ENCODE data around the gene PROCR. TPM values are rescaled to one million over a fixed set of nuclear protein-coding genes. Genes with fewer than 3 reads are reported as not detected.

PROCR gene
- total and polyA plus RNA-seq, 10 of the 15 experiments (the other 5 are each of a cell fraction or from before 2014, with no cell fraction given): 0.12 to 0.78 (median 0.35) TPM; not detected in 2

DNA sequence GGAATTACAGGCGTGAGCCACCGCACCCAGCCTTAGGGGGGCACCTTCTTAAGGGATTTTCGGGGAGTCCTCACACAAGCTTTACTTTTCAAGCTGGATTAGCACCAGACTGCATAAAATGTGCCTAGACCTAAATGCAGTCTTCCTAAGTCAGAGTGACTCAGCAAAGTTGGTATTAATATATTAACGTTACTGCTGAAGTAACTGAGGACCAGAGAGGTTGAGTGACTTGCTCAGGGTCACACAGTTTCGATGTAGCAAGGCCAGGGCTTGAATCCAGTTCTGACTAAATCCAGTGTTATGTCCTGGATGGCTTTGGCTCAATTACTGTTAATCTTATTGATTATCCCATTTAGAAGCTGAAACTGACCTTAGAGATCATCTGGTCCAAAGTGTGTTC, 38.1 kb upstream of the PROCR start:
- intact Hi-C loops (cut with micrococcal nuclease; ENCODE audit: unreplicated experiment): no loop called here
- Histone ChIP-seq H3K27me3 (replicated peaks in 1 of 2; ENCODE audit: control insufficient read depth in 2 of 2, insufficient read depth in 2 of 2, low read length in 1 of 2) (no peaks in the 10 kb centered on the region), H3K9me3 (replicated peaks; ENCODE audit: control insufficient read depth, insufficient read depth, low read length) (no peaks in the 10 kb centered on the region), H2AFZ (ENCODE audit: control insufficient read depth, low read depth, low read length) (no peak overlapping the region), H3K27ac (ENCODE audit: control insufficient read depth, insufficient read depth) (no peak overlapping the region), H4K20me1 (ENCODE audit: control insufficient read depth, insufficient read depth) (no peaks in the 10 kb centered on the region), H3K9ac (ENCODE audit: control insufficient read depth, insufficient read depth, low read length) (no peak overlapping the region), H3K36me3 (ENCODE audit: control insufficient read depth in 2 of 2, insufficient read depth in 2 of 2, low read length in 1 of 2) (peaks cover 3 to 23% of the 10 kb centered on the region in 2 experiments; a peak in 3 of 4 replicates), H3K4me1 (ENCODE audit: control insufficient read depth, insufficient read depth, low read length) (no peaks in the 10 kb centered on the region), H3K4me2 (ENCODE audit: control insufficient read depth, insufficient read depth) (no peak overlapping the region), H3K79me2 (ENCODE audit: control insufficient read depth, insufficient read depth, low read length) (no peaks in the 10 kb centered on the region), H3K4me3 (no peak overlapping the region)
- no TSS peak for BruUV-seq (replicated peaks)
- ATAC-seq (no peak), FAIRE-seq (no peak), DNase-seq (ENCODE audit: low read depth, low spot score) (no peak)
- TF ChIP-seq WRNIP1 (IDR thresholded peaks at IDR 0.05; ENCODE audit: borderline replicate concordance, low read depth, low read length) (no peak), CHD4 (IDR thresholded peaks at IDR 0.05) (no peak), CREB1 (IDR thresholded peaks at IDR 0.05; ENCODE audit: low read depth) (no peak), CHD2 (IDR thresholded peaks at IDR 0.05; ENCODE audit: borderline replicate concordance, low read depth, low read length) (no peak)
- ChIA-PET SMC1A (ENCODE audit: uncharacterized antibody, unreplicated experiment) (interaction anchor here (1.6 kb wide), 1 partner anchor 36 kb away, joined by 4 read pairs; no protein-coding TSS in a partner anchor), RAD21 (ENCODE audit: unreplicated experiment) (no interaction called here), CTCF (interaction anchor here (0.8 to 1.7 kb wide), 3 partner anchors 11 to 135 kb away, joined by 3 to 5 read pairs (median 3); no protein-coding TSS in a partner anchor), POLR2A (no interaction called here)
- in situ Hi-C loops (cut with MboI): no loop called here
- WGBS (ENCODE audit: insufficient coverage, insufficient replicate concordance, low lambda C conversion rate, missing lambda C conversion rate): 82% methylated on average over 5 of the region's 5 CpGs

DNA sequence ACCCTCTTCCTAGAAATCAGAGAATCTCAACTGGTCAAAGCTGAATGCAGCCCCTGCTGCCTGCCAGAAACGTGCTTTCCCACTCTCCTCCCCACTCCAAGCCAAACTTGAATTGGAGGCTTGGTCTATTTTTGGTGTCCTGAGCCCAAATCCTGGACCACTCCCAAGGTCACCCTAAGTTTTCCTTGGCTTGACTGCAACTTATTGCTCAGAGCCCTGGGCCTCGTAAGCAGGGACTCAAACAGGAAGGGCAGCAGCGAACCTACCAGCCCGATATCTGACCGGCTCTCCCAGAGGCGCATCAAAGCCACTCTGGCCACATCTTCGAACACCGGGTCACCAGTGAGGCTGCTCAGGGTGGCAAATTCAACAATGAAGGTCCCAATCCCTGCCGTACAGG, 37.4 kb upstream of the PROCR start:
- ChIA-PET CTCF (interaction anchor here (0.9 kb wide), 1 partner anchor 11 kb away, joined by 3 read pairs; no protein-coding TSS in a partner anchor), SMC1A (ENCODE audit: uncharacterized antibody, unreplicated experiment) (no interaction called here), RAD21 (ENCODE audit: unreplicated experiment) (no interaction called here), POLR2A (no interaction called here)
- BruUV-seq (replicated peaks): no TSS peak
- no peak for FAIRE-seq
- no peak for DNase-seq (ENCODE audit: low read depth, low spot score)
- no peak overlapping the region for H3K4me2 ChIP-seq (ENCODE audit: control insufficient read depth, insufficient read depth)
- in situ Hi-C loops (cut with MboI) (no loop called here), intact Hi-C loops (cut with micrococcal nuclease; ENCODE audit: unreplicated experiment) (no loop called here)
- H3K4me3 ChIP-seq: no peak overlapping the region
- no peaks in the 10 kb centered on the region for H4K20me1 ChIP-seq (ENCODE audit: control insufficient read depth, insufficient read depth)
- no peak for ATAC-seq
- no peaks in the 10 kb centered on the region for H3K4me1 ChIP-seq (ENCODE audit: control insufficient read depth, insufficient read depth, low read length)
- no peak overlapping the region for H2AFZ ChIP-seq (ENCODE audit: control insufficient read depth, low read depth, low read length)
- no peaks in the 10 kb centered on the region for H3K9me3 ChIP-seq (replicated peaks; ENCODE audit: control insufficient read depth, insufficient read depth, low read length)
- H3K27ac ChIP-seq (ENCODE audit: control insufficient read depth, insufficient read depth): no peak overlapping the region
- H3K36me3 ChIP-seq (ENCODE audit: control insufficient read depth in 2 of 2, insufficient read depth in 2 of 2, low read length in 1 of 2): peaks cover 3 to 23% of the 10 kb centered on the region in 2 experiments; a peak in 3 of 4 replicates
- WGBS (ENCODE audit: insufficient coverage, insufficient replicate concordance, low lambda C conversion rate, missing lambda C conversion rate): 91% methylated on average over 9 of the region's 9 CpGs
- no peak overlapping the region for H3K9ac ChIP-seq (ENCODE audit: control insufficient read depth, insufficient read depth, low read length)
- H3K27me3 ChIP-seq (replicated peaks in 1 of 2; ENCODE audit: control insufficient read depth in 2 of 2, insufficient read depth in 2 of 2, low read length in 1 of 2): no peaks in the 10 kb centered on the region
- no peaks in the 10 kb centered on the region for H3K79me2 ChIP-seq (ENCODE audit: control insufficient read depth, insufficient read depth, low read length)
- TF ChIP-seq SPI1 (IDR thresholded peaks at IDR 0.05; ENCODE audit: borderline replicate concordance, insufficient read depth, low read depth, low read length) (no peak), SP1 (IDR thresholded peaks at IDR 0.05; ENCODE audit: low read depth, low read length) (no peak), TCF12 (IDR thresholded peaks at IDR 0.05; ENCODE audit: low read depth, low read length) (no peak), CREM (IDR thresholded peaks at IDR 0.05; ENCODE audit: low read depth) (no peak), PAX5 (IDR thresholded peaks at IDR 0.05; ENCODE audit: borderline replicate concordance, low read depth, low read length) (no peak)
- TF ChIP-seq, protein P1, sequence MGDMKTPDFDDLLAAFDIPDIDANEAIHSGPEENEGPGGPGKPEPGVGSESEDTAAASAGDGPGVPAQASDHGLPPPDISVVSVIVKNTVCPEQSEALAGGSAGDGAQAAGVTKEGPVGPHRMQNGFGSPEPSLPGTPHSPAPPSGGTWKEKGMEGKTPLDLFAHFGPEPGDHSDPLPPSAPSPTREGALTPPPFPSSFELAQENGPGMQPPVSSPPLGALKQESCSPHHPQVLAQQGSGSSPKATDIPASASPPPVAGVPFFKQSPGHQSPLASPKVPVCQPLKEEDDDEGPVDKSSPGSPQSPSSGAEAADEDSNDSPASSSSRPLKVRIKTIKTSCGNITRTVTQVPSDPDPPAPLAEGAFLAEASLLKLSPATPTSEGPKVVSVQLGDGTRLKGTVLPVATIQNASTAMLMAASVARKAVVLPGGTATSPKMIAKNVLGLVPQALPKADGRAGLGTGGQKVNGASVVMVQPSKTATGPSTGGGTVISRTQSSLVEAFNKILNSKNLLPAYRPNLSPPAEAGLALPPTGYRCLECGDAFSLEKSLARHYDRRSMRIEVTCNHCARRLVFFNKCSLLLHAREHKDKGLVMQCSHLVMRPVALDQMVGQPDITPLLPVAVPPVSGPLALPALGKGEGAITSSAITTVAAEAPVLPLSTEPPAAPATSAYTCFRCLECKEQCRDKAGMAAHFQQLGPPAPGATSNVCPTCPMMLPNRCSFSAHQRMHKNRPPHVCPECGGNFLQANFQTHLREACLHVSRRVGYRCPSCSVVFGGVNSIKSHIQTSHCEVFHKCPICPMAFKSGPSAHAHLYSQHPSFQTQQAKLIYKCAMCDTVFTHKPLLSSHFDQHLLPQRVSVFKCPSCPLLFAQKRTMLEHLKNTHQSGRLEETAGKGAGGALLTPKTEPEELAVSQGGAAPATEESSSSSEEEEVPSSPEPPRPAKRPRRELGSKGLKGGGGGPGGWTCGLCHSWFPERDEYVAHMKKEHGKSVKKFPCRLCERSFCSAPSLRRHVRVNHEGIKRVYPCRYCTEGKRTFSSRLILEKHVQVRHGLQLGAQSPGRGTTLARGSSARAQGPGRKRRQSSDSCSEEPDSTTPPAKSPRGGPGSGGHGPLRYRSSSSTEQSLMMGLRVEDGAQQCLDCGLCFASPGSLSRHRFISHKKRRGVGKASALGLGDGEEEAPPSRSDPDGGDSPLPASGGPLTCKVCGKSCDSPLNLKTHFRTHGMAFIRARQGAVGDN (IDR thresholded peaks at IDR 0.05): no peak
- TF ChIP-seq, protein P2, sequence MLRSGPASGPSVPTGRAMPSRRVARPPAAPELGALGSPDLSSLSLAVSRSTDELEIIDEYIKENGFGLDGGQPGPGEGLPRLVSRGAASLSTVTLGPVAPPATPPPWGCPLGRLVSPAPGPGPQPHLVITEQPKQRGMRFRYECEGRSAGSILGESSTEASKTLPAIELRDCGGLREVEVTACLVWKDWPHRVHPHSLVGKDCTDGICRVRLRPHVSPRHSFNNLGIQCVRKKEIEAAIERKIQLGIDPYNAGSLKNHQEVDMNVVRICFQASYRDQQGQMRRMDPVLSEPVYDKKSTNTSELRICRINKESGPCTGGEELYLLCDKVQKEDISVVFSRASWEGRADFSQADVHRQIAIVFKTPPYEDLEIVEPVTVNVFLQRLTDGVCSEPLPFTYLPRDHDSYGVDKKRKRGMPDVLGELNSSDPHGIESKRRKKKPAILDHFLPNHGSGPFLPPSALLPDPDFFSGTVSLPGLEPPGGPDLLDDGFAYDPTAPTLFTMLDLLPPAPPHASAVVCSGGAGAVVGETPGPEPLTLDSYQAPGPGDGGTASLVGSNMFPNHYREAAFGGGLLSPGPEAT (IDR thresholded peaks at IDR 0.05; ENCODE audit: low read depth): no peak

Data from GM12878 (cell line).